ENCODE results near the gene SEC11A. TPM values are rescaled to one million over a fixed set of nuclear protein-coding genes. Genes with fewer than 3 reads are reported as not detected.
A peak's percentile ranks its signal among the peaks of the same experiment; 100 is the strongest.

The SEC11A gene
- total RNA-seq, 4 donors from 2014 or later: 54.1 to 103 (median 72.8) TPM

- no peak for TF ChIP-seq POLR2A (IDR thresholded peaks at IDR 0.05)
- TF ChIP-seq, protein P1, sequence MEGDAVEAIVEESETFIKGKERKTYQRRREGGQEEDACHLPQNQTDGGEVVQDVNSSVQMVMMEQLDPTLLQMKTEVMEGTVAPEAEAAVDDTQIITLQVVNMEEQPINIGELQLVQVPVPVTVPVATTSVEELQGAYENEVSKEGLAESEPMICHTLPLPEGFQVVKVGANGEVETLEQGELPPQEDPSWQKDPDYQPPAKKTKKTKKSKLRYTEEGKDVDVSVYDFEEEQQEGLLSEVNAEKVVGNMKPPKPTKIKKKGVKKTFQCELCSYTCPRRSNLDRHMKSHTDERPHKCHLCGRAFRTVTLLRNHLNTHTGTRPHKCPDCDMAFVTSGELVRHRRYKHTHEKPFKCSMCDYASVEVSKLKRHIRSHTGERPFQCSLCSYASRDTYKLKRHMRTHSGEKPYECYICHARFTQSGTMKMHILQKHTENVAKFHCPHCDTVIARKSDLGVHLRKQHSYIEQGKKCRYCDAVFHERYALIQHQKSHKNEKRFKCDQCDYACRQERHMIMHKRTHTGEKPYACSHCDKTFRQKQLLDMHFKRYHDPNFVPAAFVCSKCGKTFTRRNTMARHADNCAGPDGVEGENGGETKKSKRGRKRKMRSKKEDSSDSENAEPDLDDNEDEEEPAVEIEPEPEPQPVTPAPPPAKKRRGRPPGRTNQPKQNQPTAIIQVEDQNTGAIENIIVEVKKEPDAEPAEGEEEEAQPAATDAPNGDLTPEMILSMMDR (IDR thresholded peaks at IDR 0.05): no peak
- peaks cover 0 to 20% (median 0%) of the 10 kb centered on the region in 3 donors for H3K36me3 ChIP-seq
- no peaks in the 10 kb centered on the region for H3K9me3 ChIP-seq
- no peaks in the 10 kb centered on the region for H3K27me3 ChIP-seq
- peak overlapping the region; percentile 94 to 96 (median 95) for H3K27ac ChIP-seq
- H3K4me3 ChIP-seq: peak overlapping the region; percentile 68 to 89 (median 80)
- no peak for DNase-seq
- peaks cover 14 to 30% (median 23%) of the 10 kb centered on the region in 3 donors for H3K4me1 ChIP-seq
- WGBS, 2 donors: 0 to 1% methylated on average over 18 to 34 of the region's 36 CpGs
- intact Hi-C loops (cut with DNase I): no loop called here
Measured at GRCh38 chr15:84715441-84716035, 401 bp downstream of the SEC11A start.

DNA sequence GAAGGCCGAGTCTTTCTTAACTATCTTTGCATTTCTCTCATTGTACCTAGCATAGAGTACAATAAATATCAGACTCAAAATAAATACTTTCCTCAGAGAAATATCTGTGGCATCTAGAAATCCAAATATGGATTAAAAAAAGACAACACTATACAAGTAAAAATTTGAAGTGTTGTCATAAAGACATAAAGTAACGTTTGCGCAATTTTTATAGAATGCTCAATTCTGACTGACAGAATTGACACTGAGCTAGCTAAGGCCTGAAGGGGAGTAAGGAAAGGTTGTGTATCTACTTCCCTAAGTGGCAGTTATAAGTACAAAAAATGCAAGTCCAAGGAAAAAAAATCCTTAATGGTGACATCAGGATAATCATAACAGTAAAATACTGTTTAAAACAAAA lies 1.1 kb downstream of the SEC11A start:
- Histone ChIP-seq H3K9me3 (no peaks in the 10 kb centered on the region), H3K27me3 (no peaks in the 10 kb centered on the region), H3K36me3 (peaks cover 0 to 28% (median 0%) of the 10 kb centered on the region in 3 donors), H3K4me3 (peak overlapping the region; percentile 68 to 89 (median 80)), H3K4me1 (peaks cover 14 to 30% (median 23%) of the 10 kb centered on the region in 3 donors), H3K27ac (peak overlapping the region in 3 of 4 donors; percentile 94 to 95 (median 95))
- 32 to 37% methylated on average over 3 of the region's 3 CpGs for WGBS, 2 donors
- no peak for DNase-seq
- intact Hi-C loops (cut with DNase I): no loop called here
- no peak for TF ChIP-seq POLR2A (IDR thresholded peaks at IDR 0.05)
- TF ChIP-seq, protein P1 (IDR thresholded peaks at IDR 0.05): no peak

- DNase-seq: no peak
- Histone ChIP-seq H3K27me3 (no peaks in the 10 kb centered on the region), H3K36me3 (peaks cover 0 to 32% (median 0%) of the 10 kb centered on the region in 3 donors), H3K4me1 (peaks cover 14 to 30% (median 23%) of the 10 kb centered on the region in 3 donors), H3K9me3 (no peaks in the 10 kb centered on the region), H3K27ac (peak overlapping the region in 1 of 4 donors; percentile 94), H3K4me3 (peak overlapping the region in 2 of 4 donors; percentile 68 to 89)
- intact Hi-C loops (cut with DNase I): no loop called here
- WGBS, 2 donors: 67 to 68% methylated on average over 5 of the region's 5 CpGs
- TF ChIP-seq, protein P1 (IDR thresholded peaks at IDR 0.05): no peak
- TF ChIP-seq POLR2A (IDR thresholded peaks at IDR 0.05): no peak
Measured at GRCh38 chr15:84714372-84714771, 1.6 kb downstream of the SEC11A start.

- Histone ChIP-seq H3K9me3 (no peaks in the 10 kb centered on the region), H3K4me3 (no peak overlapping the region), H3K27me3 (no peaks in the 10 kb centered on the region), H3K4me1 (peaks cover 3 to 17% (median 4%) of the 10 kb centered on the region in 3 donors), H3K27ac (no peak overlapping the region), H3K36me3 (peaks cover 0 to 2% (median 0%) of the 10 kb centered on the region in 3 donors)
- TF ChIP-seq POLR2A (IDR thresholded peaks at IDR 0.05): no peak
- TF ChIP-seq, protein P1 (IDR thresholded peaks at IDR 0.05): no peak
- intact Hi-C loops (cut with DNase I): no loop called here
- 96% methylated on average over 5 of the region's 5 CpGs for WGBS, 2 donors
- DNase-seq: no peak
Measured at GRCh38 chr15:84703808-84704207, 12.1 kb downstream of the SEC11A start.

- intact Hi-C loops (cut with DNase I): no loop called here
Measured at GRCh38 chr15:84702961-84703482, 12.9 kb downstream of the SEC11A start.

More at GRCh38 chr15:84702961-84703482, 12.9 kb downstream of the SEC11A start:
- WGBS, 2 donors: 36 to 37% methylated on average over 3 to 4 of the region's 4 CpGs
- DNase-seq: no peak
- TF ChIP-seq, protein P1 (IDR thresholded peaks at IDR 0.05): no peak
- TF ChIP-seq POLR2A (IDR thresholded peaks at IDR 0.05): no peak
- no peak overlapping the region for H3K4me3 ChIP-seq
- H3K36me3 ChIP-seq: no peaks in the 10 kb centered on the region
- H3K27ac ChIP-seq: peak overlapping the region in 1 of 4 donors; percentile 19
- no peaks in the 10 kb centered on the region for H3K9me3 ChIP-seq
- no peaks in the 10 kb centered on the region for H3K27me3 ChIP-seq
- peaks cover 3 to 17% (median 4%) of the 10 kb centered on the region in 3 donors for H3K4me1 ChIP-seq
